MV-4-11 (cell line): ENCODE data around the gene STRA6.

ENCODE experiments used
- DNase-seq: peaks from one replicate; lab custom pipeline; 2025; lab: John Stamatoyannopoulos, UW

STRA6 gene

DNA sequence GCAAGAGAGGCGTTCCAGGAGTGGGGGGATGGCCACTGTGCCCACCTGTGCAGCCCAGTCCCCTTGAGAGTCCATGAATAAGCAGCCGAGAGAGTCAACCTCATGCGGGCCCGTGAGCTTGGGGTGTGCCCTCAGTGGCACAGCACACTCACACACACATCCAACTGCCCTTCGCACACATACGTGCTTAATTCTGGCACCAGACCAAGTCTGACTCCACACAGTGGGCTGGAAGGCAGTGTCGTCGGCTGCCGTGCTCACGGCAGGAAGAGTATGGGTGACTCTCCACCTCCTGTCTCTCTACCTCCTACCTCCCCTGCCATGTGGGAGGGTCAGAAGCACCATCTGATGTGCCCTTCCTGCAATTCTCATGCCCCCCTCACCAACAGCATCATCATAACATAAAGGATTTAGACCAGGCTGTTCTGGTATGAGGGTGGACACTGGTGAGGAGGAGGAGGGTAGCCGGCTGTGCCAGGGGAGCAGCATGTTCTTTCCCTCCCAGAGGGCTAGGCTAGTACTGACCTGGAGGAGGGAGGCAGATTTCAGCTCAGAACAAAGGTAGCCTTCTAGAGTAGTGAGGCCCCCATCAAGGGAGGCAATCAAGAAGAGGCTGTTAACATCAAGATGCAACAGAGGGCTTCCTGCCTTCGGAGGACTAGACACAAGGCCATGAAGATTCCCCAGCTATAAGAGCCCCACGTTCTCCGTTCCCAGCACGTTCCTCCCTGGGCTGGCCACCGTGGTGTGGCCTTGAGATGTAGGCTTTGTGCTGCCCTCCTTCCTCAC is 5.3 kb upstream of the STRA6 start:
- DNase-seq: no peak

DNA sequence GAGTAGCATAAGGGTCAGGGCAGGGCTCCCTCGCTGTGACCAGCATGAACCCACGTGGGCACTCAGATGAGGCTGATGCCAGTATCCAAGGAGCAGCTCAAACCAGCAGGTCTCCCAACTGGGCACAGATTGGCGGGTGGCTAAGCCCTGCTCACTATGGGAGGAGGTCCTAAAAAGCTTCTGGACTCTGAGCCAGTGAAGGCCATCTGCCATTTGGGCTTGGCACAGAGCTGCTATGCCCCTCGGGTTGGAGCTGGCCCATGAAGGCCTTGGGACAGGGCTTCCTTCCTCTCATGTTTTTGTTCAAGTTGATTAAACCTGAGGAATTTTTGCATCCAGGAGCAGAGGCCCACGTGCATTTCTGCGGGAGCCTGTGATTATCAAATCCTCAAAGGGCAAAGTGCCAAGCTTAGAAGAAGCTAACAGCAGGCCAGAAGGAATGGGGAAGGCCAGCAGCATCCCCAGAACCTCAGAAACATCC is 4.3 kb upstream of the STRA6 start:
- no peak for DNase-seq

DNA sequence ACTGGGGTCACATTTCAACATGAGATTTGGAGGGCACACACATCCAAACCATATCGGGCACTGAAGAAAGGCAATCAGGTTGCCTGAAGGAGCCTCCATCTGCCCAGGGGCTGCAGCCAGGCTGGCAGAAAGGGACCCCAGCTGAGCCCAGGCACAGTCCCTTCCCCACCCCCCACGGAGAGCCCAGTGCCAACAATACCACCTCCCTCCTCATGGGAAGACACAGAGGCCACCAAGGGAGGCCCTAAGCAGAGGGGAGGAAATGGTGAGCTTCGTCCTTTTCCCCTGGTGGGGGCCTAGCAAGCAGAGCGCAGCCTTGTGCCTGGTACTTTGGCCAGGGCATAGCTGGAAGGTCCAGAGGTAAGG is 3.0 kb upstream of the STRA6 start:
- no peak for DNase-seq

DNA sequence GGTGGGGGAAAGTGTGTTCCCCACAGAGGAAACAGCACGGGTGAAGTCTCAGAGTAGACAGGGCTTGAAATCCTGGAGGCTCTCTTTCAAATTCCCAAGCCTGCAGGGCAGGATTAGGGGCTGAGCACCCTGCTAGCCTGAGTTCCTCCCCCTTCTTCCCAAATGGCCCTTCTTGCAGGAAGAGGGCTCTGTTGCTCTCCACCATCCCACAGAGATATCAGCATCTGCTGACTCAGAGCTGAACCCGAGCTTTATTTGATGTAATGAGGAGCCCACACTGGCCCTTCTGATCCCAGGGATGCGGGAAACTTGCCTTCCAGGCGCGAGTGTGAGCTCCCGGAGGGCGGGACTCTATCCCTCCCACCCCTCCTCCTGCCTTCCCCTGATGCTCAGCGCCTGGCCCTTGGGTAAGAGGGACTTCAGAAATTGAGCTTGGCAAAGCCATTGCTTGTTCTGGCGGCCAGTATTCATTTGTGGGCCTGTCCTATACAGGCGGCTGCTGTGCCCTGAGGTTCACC is 1.4 kb upstream of the STRA6 start:
- DNase-seq: no peak

DNA sequence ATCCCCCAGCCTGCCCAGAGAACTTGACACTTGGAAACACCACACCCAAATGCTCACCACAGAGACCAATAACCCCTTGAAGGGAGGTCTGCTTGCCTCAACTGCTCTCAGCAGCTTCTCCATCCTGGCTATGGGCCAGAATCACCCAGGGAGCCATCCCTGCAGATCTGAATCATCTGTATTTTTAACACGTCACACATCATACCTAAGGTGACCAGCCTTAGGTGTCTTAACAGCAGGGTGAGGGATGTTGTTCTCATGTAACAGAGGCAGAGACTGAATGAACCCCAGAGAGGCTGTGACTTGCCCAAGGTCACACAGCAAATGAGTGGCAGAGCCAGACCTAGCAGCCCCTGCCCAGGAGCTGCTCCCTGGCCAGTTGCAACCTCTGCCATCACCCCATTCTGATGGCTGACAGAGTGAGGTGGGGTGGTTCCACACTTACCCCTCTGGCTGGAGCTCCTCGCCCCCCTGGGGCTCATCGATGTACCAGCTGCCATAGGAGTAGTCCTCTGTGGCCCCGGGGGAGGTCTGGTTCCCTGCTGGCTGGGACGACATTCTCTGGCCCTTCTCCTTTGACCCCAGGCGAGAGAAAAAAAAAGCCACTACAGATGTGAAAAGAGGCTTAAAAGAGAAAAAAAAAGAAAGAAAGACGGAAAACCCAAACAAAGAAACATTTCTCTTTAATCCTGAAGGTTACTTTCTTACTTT is 722 bp downstream of the STRA6 start:
- no peak for DNase-seq

DNA sequence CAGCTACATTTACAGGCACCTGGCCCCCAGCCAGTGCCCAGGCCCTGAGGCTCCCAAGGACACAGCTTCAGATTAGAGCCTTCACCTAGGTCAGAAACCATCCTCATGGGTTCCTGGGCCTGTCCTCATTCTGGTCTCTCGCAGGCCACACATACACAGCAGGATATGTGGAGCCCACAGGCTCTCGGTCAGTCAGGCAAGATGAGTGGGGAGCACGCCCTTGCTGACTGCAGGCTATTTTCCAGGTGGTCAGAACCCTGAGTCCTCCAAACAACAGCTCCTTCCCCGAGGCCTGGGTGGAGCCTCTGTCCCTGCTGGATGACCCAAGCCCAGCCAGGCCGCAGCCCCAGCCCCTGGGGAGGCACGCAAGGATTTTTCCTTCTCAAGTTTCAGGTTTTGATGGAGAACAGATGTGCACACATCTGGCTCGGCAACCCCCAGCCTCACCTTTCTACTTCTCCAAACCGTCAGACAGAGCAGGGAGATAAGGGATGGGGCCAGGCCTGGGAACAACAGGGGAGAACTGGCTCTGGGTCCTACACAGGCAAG is 1.6 kb downstream of the STRA6 start:
- DNase-seq: no peak

DNA sequence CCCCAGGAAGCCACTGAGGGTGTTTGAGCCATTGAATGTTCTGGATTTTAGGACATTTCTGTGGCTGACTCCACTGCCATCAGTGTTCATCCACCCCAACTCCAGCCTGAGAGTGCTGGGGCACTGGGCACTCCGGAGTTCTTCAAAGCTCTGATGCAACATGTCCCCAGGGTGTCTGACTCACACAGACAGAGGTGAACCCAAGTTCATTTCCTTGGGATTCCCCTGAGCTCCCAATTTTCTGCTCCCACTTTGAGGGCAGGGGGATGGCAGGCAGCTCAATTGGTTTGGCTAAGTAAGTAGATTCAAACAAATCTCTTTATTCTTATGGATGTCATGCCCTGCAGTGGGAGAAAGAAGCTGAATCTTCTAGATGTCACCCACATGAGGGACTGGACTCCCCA is 2.2 kb downstream of the STRA6 start:
- DNase-seq: peak; percentile 38

DNA sequence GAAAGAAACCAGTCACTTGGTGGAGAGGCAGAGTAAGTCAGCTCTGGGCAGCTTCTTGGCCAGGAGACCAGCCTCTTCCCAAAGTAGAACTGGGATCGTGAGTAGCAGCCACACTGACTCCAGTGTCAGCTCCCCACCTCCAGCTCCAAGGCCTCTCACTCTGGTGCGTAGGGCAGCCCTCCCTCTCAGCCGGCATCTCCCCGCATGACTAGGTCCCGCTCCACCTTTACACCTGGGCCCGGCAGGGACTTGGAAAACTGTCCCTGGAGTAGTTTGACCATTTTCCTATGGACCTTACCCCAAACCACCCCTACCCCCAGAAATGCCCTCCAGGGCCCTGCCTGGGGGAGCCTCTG is 3.3 kb downstream of the STRA6 start:
- DNase-seq: no peak

DNA sequence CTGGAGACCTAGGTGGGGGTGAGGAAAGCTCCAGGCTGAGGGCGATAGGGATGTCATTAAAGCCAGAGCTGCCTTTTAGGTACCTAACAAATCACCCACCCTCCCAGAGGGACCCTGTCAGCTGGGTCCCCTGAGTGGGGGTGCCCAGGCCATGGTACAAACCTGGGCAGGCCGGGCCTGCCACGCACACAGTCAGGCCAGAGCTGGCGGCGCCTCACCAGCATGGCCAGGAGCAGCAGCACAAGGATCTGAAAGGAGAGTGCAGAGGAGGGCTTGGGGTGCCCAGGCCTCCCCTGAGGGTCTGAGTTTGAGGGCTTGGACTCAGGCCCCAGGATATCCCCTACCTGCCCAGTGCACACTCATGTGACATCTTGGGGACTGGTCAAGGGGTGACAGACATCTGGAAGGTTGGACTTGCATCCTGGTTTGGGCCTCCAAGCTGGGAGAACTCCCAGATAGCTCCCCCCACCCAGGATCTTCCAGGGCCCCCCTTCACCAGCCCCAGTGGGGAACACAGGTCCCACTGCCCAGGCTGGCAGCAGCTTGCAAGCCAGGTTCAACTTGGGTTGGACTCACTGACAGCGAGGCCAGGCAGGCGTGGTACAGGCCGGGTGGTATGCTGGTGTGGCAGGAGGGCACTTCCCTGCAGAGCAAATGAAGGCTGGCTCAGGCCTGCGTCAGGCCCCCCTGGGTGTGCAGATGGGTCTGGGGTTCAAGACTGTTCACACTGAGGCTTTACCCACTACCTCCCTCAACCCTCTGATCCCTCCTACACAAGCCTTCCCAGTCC is 5.2 kb downstream of the STRA6 start:
- no peak for DNase-seq

DNA sequence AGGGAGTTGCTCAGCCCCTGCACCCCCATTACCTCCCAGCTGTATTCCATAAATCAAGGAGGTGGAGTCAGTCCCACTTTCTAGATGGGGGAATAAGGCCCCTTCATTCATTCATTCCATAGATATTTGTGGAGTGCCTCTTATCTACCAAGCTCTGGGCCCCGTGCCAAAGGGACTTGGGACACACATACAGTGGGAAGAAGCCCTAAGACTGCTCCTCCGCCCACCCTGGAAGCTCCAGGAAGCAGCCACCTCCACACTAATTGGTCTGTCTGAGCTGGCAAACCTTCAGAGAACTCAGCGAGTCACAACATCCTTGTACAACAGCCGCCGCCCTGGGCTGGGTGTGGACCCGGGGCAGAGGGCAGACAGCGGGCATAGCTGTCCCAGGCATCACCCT is 6.4 kb downstream of the STRA6 start:
- DNase-seq: no peak

DNA sequence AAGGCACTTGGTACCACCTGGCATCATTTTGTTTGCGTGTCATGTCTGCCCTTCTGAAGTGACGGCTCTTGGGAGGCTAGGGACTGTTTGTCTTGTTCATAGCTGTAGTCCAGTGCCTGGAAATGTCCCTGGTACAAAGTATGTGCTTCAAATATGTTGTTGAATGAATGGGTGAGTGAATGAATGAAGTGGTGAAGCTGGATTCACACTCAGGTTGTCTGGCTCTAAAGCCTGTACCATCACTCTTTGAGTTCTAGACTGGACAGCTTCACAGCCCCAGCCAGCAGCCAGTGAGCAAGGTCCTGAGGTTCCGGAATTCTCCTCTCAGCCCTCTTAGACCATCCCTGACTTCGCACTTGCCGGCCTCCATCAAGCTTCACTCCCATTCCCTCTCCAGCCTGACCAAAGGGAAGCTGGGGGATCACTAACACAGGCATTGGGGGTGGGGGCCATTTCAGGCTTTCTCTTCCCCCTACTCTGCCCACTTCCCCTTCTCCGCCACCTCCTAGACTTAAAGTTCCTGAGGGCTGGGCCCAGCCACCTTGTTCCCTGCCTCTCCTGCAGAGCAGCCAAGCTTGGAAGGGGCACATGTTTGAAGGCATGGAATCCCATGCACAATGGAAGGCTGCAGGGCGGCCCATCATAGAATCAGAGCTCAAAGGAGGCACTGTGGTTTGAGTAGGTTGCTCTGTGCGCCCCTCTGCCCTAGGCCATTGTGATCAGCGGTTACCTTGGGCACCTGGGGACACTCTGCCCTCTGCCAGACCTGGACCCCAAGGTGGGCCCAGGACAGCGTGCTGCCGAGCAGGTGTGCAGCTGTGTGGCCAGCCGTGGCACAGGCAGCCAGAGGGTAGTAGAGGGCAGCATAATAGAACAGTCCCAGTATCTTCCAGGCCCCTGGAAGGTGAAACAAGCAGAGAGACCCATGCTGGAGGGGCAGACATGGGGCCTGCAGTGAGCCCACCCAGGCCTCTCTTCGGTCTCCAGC is 7.7 kb downstream of the STRA6 start:
- DNase-seq: peak; percentile 29

DNA sequence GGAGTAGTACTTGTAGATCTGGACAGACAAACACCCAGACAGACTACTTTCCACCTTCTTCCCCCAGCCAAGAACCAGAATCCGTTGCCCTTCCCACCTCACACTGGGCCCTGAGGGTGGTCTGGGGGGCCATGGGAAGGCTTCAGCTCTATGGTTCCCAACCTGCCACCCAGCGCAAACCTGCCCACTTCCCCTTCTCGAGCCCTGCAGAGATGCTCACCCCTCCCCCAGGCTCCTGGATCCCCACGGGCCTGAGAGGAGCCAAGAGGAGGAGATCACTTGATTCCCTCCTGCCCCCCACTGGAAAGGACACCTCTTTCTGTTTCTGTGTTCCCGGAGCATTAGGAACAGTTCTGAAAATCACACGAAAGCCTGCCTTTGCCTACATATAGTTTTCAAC is 8.7 kb downstream of the STRA6 start:
- DNase-seq: no peak

DNA sequence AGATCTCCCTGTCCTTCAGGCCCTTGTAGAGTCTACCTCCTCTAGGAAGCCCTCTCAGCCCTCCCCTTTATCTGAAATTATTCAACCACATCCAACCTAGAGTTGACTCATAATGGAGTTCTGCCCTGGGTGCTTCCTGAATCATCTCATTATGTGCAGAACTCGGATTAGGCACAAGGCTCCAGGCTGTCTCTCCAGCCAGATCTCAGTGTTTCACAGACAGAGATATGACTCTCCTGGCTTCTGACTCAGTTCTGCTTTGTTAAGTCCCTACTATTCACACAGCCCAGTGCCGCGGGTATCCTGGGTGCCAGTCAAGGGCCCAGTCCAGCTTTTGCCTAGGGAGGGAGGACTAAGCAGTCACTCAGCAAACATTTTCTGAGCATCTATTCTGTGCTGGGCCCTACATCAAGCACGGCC is 9.3 kb downstream of the STRA6 start:
- peak; percentile 53 for DNase-seq

DNA sequence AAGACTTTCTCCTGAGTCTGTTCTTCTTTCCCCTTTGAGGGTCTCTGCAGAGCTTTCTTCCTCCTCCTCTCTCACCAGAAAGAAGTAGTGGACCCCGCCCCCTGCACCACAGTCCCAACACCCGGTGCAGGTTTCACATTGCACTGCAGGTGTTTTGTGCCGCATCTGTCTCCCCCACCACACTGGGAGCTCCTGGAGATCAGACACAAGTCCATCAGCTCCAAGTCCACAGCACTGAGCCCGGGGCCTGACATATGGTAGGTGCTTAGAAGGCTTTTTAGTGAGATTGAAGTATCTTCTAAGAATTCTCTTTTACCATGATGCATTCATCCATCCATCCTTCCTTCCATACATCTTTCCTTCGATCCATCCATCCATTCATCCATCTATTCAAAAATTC is 9.8 kb downstream of the STRA6 start:
- no peak for DNase-seq

DNA sequence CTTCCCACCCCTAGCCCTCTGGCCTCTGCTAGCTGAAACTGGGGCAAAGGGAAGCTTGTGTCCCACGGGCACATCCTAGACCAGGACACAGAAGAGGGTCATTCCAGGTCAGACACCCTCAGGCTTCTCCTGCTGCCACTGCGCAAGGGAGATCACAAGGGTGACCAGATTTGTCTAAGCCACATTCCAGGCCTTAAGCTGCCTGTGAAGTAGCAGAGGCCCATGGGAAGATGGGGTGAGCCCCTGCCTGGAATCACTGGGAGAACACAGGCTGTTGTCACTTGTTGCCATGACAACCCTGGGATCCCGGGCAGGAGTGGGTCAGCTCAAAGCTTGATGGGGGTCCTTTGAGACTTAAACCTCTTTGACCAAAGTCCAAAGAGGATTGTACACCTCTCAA is 10.8 kb downstream of the STRA6 start:
- DNase-seq: no peak

DNA sequence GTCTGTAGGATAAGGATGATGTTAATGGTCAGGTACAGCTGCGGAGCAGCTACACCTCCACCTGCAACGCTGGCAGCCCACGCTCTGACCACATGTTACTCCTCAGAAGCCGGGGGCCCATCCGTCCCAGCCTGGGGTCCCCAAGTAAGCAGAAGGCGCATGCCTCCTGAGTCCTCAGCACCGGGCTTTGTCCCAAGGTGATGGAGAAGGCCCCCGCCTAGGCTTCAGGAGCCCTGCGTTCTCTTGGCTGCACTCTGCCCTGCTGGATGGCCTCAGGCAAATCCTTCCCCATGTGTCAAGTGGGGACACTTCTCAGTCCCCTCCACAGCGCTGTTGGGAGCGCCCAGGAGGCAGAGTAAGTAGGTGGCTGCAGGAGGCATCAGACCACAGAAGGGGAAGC is 14.4 kb downstream of the STRA6 start:
- DNase-seq: no peak

DNA sequence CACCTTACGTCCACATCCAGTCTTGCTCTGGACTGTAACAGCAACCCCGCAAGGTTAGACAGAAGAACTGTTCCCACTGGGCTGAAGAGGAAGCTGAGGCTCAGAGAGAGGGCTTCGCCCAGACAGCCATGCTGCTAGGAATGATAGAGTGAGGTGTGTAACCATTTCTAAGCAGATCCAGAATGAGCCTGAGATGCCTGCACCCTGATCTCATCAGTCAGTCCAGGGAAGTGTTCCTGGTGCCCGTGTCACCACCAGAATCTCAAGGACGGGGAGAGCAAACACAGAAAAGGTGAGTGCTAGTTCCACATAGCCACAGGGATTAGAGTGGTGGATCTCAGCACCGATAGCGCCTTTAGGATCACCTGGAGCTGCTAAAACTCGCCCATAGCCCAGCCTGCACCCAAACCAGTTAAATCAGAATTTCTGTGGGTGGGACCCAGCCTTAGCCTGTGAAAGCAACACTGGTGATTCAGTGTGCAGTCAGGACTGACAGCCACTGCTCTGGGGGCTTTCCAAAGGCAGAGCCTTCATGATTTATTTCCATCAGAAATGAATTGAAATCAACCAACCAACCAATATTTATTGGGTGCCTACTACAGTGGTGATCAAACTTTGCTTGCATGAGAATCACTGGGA is 16.8 kb downstream of the STRA6 start:
- DNase-seq: no peak

DNA sequence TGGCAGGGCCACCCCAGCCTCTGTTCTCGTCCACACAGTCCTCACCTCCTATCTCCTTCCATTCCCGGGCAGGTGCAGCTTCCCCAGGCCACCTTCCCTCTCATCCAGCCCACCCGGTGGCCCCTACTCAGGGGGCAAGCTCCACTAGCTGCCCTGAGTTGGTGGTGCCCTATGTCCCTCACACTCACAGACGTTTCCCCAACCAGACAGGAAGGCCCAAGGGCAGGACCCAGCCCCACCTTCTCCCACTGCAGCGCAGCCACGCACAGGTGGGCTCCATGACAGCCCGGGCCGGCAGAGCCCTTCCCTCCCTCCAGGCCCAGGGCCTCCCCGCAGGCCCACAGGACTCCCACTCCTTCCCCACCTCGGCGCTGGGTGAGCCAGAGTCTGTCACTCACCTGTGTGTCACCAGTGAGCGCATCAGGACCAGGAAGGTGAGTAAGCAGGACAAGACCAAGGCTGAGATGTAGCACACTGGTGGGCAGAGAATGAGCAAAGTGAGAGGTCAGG is 17.9 kb downstream of the STRA6 start:
- DNase-seq: no peak

DNA sequence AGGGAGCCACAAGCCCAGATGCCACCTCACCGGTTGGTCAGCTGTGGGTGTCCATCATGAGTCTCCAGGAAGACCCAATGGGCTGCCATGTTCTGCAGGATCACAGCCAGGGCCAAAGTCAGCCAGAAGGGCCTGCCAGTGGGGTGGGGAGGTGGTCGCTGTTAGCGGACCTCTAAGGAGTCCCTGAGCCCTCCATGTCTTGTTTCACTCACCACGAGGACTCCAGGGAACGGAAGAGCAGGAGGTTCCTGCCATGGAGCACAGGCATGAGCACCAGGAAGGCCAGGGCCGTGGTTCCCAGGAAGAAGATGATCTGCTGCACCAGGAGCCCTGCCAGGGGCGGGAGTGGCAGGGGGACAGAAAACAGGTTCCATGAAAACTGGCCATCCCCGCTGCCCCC is 20.5 kb downstream of the STRA6 start:
- no peak for DNase-seq

DNA sequence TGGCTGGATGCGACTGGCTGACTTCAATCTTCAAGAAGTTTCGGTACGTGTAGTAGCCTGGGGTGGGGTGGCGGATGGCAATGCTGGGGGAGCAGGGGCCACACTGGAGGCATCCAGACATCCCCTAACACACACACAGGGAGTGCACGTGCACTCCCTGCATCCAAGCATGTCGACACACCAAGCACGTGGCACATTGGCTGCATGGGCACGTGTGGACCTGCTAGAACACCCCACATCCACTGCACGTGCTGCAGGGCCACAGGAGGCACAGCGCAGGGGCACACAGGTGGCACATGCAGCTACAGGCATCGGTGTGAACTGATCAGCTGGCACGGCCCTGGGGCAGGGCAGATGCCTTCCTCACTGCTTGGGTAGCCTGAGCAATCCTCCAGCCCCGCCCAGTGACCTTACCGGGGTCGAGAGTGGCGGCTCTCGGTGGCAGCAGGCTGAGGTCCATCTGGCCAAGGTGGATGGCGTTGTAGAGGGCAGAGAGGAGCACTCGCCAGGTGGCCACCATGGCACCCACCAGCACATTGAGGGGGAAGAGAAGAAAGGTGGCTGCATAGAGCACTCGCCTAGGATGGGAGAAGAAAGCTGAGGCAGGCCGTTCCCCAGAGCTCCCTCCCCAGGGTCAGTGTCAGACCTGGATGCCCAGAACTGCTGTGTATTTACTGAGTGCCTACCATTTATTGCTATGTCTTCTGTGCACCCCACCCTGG is 21.5 kb downstream of the STRA6 start:
- no peak for DNase-seq
